ENCODE measurements around the gene STXBP1.

Gene STXBP1

GRCh38 chr9:127644943-127645342 lies 32.9 kb downstream of the STXBP1 start:
- no peak for TF ChIP-seq CTCF (conservative IDR thresholded peaks at IDR 0.05; ENCODE audit: low read length)
- DNase-seq (ENCODE audit: low read depth): no peak
- H3K4me3 ChIP-seq (ENCODE audit: low read length): no peak overlapping the region

DNA sequence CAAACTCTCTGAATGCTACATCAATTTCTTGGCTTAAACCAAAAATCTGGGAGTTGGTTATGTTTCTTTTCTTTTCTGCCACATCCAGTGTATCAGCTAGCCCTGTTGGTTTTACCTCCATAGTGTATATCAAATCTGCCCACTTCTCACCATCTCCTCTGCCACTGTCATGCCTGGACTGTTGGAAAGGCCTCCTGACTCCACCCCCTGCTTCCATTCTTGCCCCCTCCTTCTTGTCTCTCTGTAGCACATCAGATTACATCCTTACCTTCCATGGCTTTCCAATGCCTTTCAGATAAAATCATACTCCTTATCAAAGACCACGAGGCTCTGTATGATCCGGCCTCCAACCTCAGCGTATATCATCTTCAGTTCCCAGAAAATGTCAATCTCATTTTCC lies 35.4 kb downstream of the STXBP1 start:
- no peak overlapping the region for H3K4me3 ChIP-seq (ENCODE audit: low read length)
- no peak for TF ChIP-seq CTCF (conservative IDR thresholded peaks at IDR 0.05; ENCODE audit: low read length)
- no peak for DNase-seq (ENCODE audit: low read depth)

DNA sequence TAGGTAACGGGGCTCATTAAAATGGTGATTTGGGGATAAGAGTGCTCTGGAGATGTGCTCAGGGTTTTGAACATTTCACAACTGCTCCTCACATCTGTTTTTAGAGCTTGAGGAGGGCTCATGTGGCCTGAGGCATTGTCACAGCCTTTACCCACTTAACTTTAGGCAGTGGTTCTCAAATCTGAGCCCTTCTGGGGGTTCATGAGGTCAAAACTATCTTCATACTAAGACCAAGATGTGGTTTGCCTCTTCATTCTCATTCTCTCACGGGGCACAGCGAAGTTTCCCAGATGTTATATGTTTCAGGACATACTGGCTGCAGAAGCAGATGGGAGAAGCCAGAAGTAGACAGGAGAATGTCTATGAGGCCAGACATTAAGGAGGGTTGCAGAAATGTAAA lies 38.4 kb downstream of the STXBP1 start:
- DNase-seq (ENCODE audit: low read depth): peak; percentile 12
- TF ChIP-seq CTCF (conservative IDR thresholded peaks at IDR 0.05; ENCODE audit: low read length): no peak
- H3K4me3 ChIP-seq (ENCODE audit: low read length): no peak overlapping the region

DNA sequence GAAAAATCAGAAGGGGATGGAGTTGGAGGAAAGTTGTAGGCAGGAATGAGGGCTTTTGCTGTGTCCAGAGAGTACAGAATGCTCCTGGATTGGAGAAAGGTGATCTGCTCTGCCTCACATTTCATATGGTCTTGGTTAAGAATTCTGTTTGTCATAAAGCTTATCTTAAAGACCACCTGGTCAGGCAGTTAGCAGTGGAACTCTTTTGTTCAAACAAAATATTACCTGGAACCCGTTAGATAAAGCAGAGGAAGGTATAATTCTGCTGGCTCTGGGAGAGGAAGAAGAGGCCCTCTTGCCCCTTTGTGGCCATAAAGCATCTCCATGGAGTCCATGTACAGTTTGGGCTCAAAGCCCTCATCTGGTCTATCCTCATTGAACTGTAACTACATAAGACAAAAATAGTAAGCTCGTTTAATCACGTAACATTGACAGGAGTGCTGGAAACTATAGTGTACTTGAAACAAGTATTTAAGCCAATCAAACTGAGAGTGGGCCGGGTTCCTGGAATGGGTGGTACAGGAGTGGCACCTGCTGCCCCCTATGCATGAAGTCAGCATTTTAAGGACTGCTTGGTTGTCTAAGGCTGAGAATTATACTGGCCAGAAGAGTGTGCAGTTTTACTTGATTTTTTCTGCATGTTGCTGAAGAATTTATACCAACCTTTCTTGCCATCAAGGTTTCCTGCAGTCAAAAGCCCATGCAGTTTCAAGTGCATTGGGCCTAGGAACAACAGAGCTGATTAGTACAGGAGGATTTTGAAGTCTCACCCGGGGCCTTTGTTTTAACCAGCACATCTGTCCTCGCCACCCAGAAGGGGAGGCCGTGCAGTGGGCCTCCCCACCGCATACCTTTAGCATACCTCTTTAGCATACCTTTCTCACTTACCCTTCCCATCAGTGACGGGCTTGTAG lies 39.9 kb downstream of the STXBP1 start:
- DNase-seq (ENCODE audit: low read depth): no peak
- no peak for TF ChIP-seq CTCF (conservative IDR thresholded peaks at IDR 0.05; ENCODE audit: low read length)
- H3K4me3 ChIP-seq (ENCODE audit: low read length): no peak overlapping the region

GRCh38 chr9:127652733-127653132 lies 40.7 kb downstream of the STXBP1 start:
- TF ChIP-seq CTCF (conservative IDR thresholded peaks at IDR 0.05; ENCODE audit: low read length): no peak
- H3K4me3 ChIP-seq (ENCODE audit: low read length): no peak overlapping the region

DNA sequence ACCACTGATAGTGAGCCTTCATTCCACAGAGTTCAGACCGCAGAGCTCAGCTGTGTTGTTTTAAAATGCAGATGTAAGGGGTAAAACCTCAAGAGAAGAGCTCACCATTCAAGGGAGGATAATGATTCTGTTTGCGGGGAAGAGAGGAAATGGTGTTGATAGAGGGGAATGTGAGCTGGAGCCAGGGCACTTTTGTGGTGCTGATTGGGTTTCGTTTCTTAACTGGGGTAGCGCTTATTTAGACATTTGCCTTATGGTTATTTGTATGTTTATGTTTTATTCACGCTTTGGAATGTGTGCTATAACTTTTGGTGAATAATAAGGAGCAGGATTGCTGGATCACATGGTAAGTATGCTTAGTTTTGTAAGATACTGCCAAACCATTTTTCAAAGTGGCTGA lies 42.5 kb downstream of the STXBP1 start:
- no peak overlapping the region for H3K4me3 ChIP-seq (ENCODE audit: low read length)
- DNase-seq (ENCODE audit: low read depth): peak; percentile 78
- TF ChIP-seq CTCF (conservative IDR thresholded peaks at IDR 0.05; ENCODE audit: low read length): no peak

More at GRCh38 chr9:127652733-127653132, 40.7 kb downstream of the STXBP1 start:
- DNase-seq (ENCODE audit: low read depth): no peak

DNA sequence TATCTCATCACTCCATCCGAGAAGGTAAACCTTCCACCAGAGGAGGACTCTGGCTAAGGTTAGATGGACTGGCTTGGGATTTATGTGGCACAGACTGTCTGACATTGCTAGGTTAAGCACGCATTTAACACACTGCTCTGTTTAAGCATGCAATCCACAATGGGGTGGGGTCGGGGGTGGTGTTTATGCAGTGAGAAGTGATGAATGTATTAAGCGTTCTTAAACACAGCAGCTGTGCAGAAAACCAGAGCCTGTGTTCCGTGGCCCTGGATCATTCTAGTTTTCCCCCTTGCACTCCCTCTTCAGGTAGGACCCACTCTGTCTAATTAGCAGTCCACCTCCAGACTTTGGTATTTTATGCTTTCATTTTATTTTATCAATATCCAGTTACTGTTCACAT lies 46.4 kb downstream of the STXBP1 start:
- no peak for TF ChIP-seq CTCF (conservative IDR thresholded peaks at IDR 0.05; ENCODE audit: low read length)
- no peak overlapping the region for H3K4me3 ChIP-seq (ENCODE audit: low read length)
- DNase-seq (ENCODE audit: low read depth): no peak

Data from AG10803 (cell line).